ENCODE measurements around the gene ENTPD5. TPM values are rescaled to one million over a fixed set of nuclear protein-coding genes. Genes with fewer than 3 reads are reported as not detected.

ENTPD5 gene
- total RNA-seq, 1 experiment from 2014 or later: 6.8 TPM

DNA sequence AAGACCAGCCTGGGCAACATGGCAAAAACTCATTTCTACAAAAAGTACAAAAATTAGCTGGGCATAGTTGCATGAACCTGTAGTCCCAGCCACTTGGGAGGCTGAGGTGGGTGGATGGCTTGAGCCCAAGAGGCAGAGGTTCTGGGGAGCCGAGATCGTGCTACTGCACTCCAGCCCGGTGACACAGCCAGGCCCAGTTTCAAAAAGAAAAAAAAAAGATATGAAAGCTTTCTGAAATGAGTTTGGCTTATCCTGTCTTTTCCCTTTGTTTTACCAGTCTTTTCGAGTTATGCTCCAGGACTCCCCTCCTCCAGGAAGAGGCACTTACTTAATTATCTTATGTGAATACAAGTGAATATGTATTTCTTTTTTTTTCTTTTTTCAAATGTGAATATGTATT lies 3.3 kb upstream of the ENTPD5 start:
- no peak overlapping the region for H4K8ac ChIP-seq (replicated peaks; ENCODE audit: insufficient read length, low read depth, low read length)
- no peak overlapping the region for H2BK120ac ChIP-seq (ENCODE audit: low read depth, low read length, poor library complexity, severe bottlenecking)
- Mint-ChIP-seq H3K36me3 (ENCODE audit: insufficient read depth in 1 of 3, low read depth in 3 of 3) (no peaks in the 10 kb centered on the region; a peak in 1 of 7 replicates), H3K4me1 (peaks cover 10 to 12% of the 10 kb centered on the region in 2 experiments), H3K27ac (no peak overlapping the region), H3K4me3 (no peak overlapping the region), H3K27me3 (ENCODE audit: low read depth) (no peaks in the 10 kb centered on the region; the same call in 1 of the 2 replicates), H3K9me3 (no peaks in the 10 kb centered on the region)
- H3T11ph ChIP-seq (ENCODE audit: low read length): no peak overlapping the region
- H3K23me2 ChIP-seq (ENCODE audit: insufficient read length, low read depth, low read length, poor library complexity, severe bottlenecking): peaks cover 11% of the 10 kb centered on the region
- no peaks in the 10 kb centered on the region for H4K20me1 ChIP-seq (ENCODE audit: control insufficient read depth, insufficient read depth, insufficient read length)
- no peak overlapping the region for H3K18ac ChIP-seq (ENCODE audit: insufficient read length, low read depth, low read length)
- H2AK5ac ChIP-seq (ENCODE audit: insufficient read length, low read length): no peak overlapping the region
- no peaks in the 10 kb centered on the region for H3K79me1 ChIP-seq (ENCODE audit: insufficient read depth, low read depth, low read length, poor library complexity, severe bottlenecking)
- no peak overlapping the region for H3K9ac ChIP-seq (ENCODE audit: extremely low read depth, insufficient read length, low read length)
- H3K23ac ChIP-seq (ENCODE audit: insufficient read length, low read depth, low read length): no peak overlapping the region
- H3K56ac ChIP-seq (ENCODE audit: insufficient read length, low read depth, low read length): no peak overlapping the region
- no peaks in the 10 kb centered on the region for H3K79me2 ChIP-seq (ENCODE audit: insufficient read depth, low read length)
- H3K4me1 ChIP-seq (ENCODE audit: insufficient read depth, low read length): no peaks in the 10 kb centered on the region
- H3K27ac ChIP-seq (ENCODE audit: insufficient read length, low read depth, low read length): no peak overlapping the region
- H2BK12ac ChIP-seq (ENCODE audit: insufficient read length, low read depth, low read length): no peak overlapping the region
- no CpG with 5 or more reads among the region's 4 CpGs for WGBS (ENCODE audit: extremely low coverage, insufficient read length, low lambda C conversion rate)
- no peak overlapping the region for H2BK15ac ChIP-seq (ENCODE audit: low read depth, low read length)
- H2BK5ac ChIP-seq (ENCODE audit: insufficient read length, low read length): no peak overlapping the region
- DNase-seq: no peak
- no peaks in the 10 kb centered on the region for H3K27me3 ChIP-seq (ENCODE audit: insufficient read depth, low read length)
- H2BK20ac ChIP-seq (ENCODE audit: low read depth, low read length, poor library complexity, severe bottlenecking): no peak overlapping the region
- TF ChIP-seq, protein P1, sequence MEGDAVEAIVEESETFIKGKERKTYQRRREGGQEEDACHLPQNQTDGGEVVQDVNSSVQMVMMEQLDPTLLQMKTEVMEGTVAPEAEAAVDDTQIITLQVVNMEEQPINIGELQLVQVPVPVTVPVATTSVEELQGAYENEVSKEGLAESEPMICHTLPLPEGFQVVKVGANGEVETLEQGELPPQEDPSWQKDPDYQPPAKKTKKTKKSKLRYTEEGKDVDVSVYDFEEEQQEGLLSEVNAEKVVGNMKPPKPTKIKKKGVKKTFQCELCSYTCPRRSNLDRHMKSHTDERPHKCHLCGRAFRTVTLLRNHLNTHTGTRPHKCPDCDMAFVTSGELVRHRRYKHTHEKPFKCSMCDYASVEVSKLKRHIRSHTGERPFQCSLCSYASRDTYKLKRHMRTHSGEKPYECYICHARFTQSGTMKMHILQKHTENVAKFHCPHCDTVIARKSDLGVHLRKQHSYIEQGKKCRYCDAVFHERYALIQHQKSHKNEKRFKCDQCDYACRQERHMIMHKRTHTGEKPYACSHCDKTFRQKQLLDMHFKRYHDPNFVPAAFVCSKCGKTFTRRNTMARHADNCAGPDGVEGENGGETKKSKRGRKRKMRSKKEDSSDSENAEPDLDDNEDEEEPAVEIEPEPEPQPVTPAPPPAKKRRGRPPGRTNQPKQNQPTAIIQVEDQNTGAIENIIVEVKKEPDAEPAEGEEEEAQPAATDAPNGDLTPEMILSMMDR (conservative IDR thresholded peaks at IDR 0.05): no peak
- H4K5ac ChIP-seq (ENCODE audit: insufficient read length, low read depth, low read length): no peak overlapping the region
- H3K14ac ChIP-seq (ENCODE audit: insufficient read depth, low read length): no peak overlapping the region
- no peak overlapping the region for H3K4ac ChIP-seq (ENCODE audit: low read depth, low read length)
- no peak overlapping the region for H3K4me2 ChIP-seq (ENCODE audit: insufficient read depth, insufficient read length, low read length)
- no peak overlapping the region for H4K91ac ChIP-seq (ENCODE audit: insufficient read length, low read depth, low read length)
- no peak overlapping the region for H2AFZ ChIP-seq (ENCODE audit: low read length)
- H3K9me3 ChIP-seq (ENCODE audit: control insufficient read depth, low read depth, low read length): no peaks in the 10 kb centered on the region
